Vagina (tissue), 2 donors: Measurements from ENCODE around the gene TMBIM4.

Source experiments
- POLR2A ChIP-seq, 2 donors: fragments of 450-650 bp; IDR thresholded peaks; one replicate each; pipeline ENCODE4 v1.6.1; 2017; ENCODE audit warnings: antibody characterized with exemption in 2 of 2, mild to moderate bottlenecking in 2 of 2, moderate library complexity in 2 of 2
- TF ChIP-seq, protein P1 (sequence below), 3 experiments: fragments of 450-650 bp in 2 of 3; fragments of 200-600 bp in 1 of 3; sonication (generic) in 1 of 3; IDR thresholded peaks; one replicate each; pipeline ENCODE4 v1.5.1; 2017 to 2019; ENCODE audit warnings: antibody characterized with exemption in 3 of 3, mild to moderate bottlenecking in 2 of 3, moderate library complexity in 2 of 3

DNA sequence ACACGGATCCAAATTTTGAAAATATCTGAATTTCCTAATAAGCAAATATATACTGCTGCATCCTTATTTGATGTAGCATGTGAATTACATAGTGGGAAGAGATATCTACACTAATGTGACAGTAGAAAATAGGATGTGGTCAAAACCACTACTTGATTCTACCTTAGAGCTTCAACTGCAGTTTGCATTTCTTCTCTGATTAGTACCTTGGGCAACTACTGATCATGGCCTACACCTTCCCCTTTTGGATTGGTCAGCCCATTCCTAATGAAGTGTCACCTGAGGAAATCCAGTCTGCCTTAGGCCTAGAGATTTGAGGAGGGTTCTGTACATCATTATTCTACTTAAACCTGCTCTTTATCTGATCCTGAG lies 49.9 kb downstream of the TMBIM4 start:
- no peak for TF ChIP-seq POLR2A (IDR thresholded peaks at IDR 0.05)
- TF ChIP-seq, protein P1, sequence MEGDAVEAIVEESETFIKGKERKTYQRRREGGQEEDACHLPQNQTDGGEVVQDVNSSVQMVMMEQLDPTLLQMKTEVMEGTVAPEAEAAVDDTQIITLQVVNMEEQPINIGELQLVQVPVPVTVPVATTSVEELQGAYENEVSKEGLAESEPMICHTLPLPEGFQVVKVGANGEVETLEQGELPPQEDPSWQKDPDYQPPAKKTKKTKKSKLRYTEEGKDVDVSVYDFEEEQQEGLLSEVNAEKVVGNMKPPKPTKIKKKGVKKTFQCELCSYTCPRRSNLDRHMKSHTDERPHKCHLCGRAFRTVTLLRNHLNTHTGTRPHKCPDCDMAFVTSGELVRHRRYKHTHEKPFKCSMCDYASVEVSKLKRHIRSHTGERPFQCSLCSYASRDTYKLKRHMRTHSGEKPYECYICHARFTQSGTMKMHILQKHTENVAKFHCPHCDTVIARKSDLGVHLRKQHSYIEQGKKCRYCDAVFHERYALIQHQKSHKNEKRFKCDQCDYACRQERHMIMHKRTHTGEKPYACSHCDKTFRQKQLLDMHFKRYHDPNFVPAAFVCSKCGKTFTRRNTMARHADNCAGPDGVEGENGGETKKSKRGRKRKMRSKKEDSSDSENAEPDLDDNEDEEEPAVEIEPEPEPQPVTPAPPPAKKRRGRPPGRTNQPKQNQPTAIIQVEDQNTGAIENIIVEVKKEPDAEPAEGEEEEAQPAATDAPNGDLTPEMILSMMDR (IDR thresholded peaks at IDR 0.05): no peak
